GM12878 (cell line): ENCODE data around the gene SLAMF9. TPM values are rescaled to one million over a fixed set of nuclear protein-coding genes. Genes with fewer than 3 reads are reported as not detected.

Experiments
- ATAC-seq: fragments of 200-7000 bp; cut with Tn5 transposase; 3 replicates; pipeline ENCODE4 v1.9.1; 2020; ENCODE audit warnings: mild to moderate bottlenecking, moderate library complexity
- BruUV-seq: library from RNA; stranded (reverse); fragments of 400-500 nt; replicated peaks from 2 replicates; lab custom pipeline; 2021; lab: Mats Ljungman, UMichigan
- CTCF ChIA-PET: fragments of 300-600 bp; sonication (Branson Sonifier 250); formaldehyde crosslinking; extraction: SDS; loops from one replicate; lab custom pipeline; 2021; ENCODE audit warnings: inconsistent platforms; lab: Yijun Ruan, JAX
- POLR2A ChIA-PET: fragments of 350-600 bp; formaldehyde crosslinking; extraction: SDS; loops from one replicate; lab custom pipeline; 2021; ENCODE audit warnings: inconsistent platforms; lab: Charles Lee
- RAD21 ChIA-PET: fragments of 300-600 bp; sonication (Branson Sonifier 250); formaldehyde crosslinking; loops from one replicate; lab custom pipeline; 2023; ENCODE audit warnings: antibody characterized with exemption; ENCODE audit not compliant: unreplicated experiment; lab: Charles Lee
- SMC1A ChIA-PET: fragments of 300-600 bp; sonication (Branson Sonifier 250); formaldehyde crosslinking; loops from one replicate; lab custom pipeline; 2023; ENCODE audit not compliant: unreplicated experiment, uncharacterized antibody; lab: Charles Lee
- DNase-seq: peaks from one replicate; pipeline ENCODE4 v3.0.0-alpha.2; 2011; ENCODE audit warnings: low read depth, low spot score
- FAIRE-seq: peaks from 3 replicates; lab custom pipeline; 2011; peaks lifted over from hg19 to GRCh38; lab: Jason Lieb, UNC
- H2AFZ ChIP-seq: 2 replicates; pipeline ENCODE4 v1.6.0; 2011; ENCODE audit warnings: low read depth, low read length, control low read depth; ENCODE audit not compliant: control insufficient read depth
- H3K27ac ChIP-seq: 2 replicates; pipeline ENCODE4 v1.5.1; 2011; ENCODE audit warnings: control low read depth; ENCODE audit not compliant: control insufficient read depth, insufficient read depth
- H3K27me3 ChIP-seq, 2 experiments: replicated peaks in 1 of 2; 2 replicates each; pipeline versions ENCODE4 v1.6.0 to v1.6.1; 2011; ENCODE audit warnings: low read length in 1 of 2; ENCODE audit not compliant: control insufficient read depth in 2 of 2, insufficient read depth in 2 of 2
- H3K36me3 ChIP-seq, 2 experiments: 2 replicates each; pipeline ENCODE4 v1.5.1; 2011; ENCODE audit warnings: low read length in 1 of 2; ENCODE audit not compliant: control insufficient read depth in 2 of 2, insufficient read depth in 2 of 2
- H3K4me1 ChIP-seq: 2 replicates; pipeline ENCODE4 v1.6.1; 2011; ENCODE audit warnings: mild to moderate bottlenecking, low read length, moderate library complexity, mixed read lengths; ENCODE audit not compliant: control insufficient read depth, insufficient read depth
- H3K4me2 ChIP-seq: 2 replicates; pipeline ENCODE4 v1.6.0; 2011; ENCODE audit warnings: control low read depth; ENCODE audit not compliant: control insufficient read depth, insufficient read depth
- H3K4me3 ChIP-seq: fragments of 200-600 bp; sonication (generic); 2 replicates; pipeline ENCODE4 v1.5.1; 2016
- H3K79me2 ChIP-seq: 2 replicates; pipeline ENCODE4 v1.6.0; 2011; ENCODE audit warnings: low read length; ENCODE audit not compliant: control insufficient read depth, insufficient read depth
- H3K9ac ChIP-seq: 2 replicates; pipeline ENCODE4 v1.8.0; 2011; ENCODE audit warnings: low read length, control low read depth, mixed read lengths; ENCODE audit not compliant: control insufficient read depth, insufficient read depth
- H3K9me3 ChIP-seq: replicated peaks from 3 replicates; pipeline ENCODE4 v1.5.1; 2011; ENCODE audit warnings: mild to moderate bottlenecking, low read length; ENCODE audit not compliant: control insufficient read depth, insufficient read depth
- H4K20me1 ChIP-seq: 2 replicates; pipeline ENCODE4 v1.6.0; 2011; ENCODE audit not compliant: control insufficient read depth, insufficient read depth
- EED ChIP-seq: sonication (generic); IDR thresholded peaks from 2 replicates; pipeline ENCODE4 v1.6.1; 2016; ENCODE audit warnings: antibody characterized with exemption, low read depth
- EP300 ChIP-seq, 2 experiments: fragments of 150-350 bp in 1 of 2; IDR thresholded peaks; 2 replicates each; pipeline ENCODE4 v1.6.1; 2011 to 2012; ENCODE audit warnings: low read depth in 2 of 2, low read length in 2 of 2, borderline replicate concordance in 1 of 2, improper control_type of control experiment in 1 of 2, inconsistent platforms in 1 of 2; ENCODE audit not compliant: control insufficient read depth in 1 of 2
- FOXM1 ChIP-seq: IDR thresholded peaks from 2 replicates; pipeline ENCODE4 v1.6.1; 2012; ENCODE audit warnings: low read depth, mild to moderate bottlenecking, inconsistent platforms, low read length, moderate library complexity
- HCFC1 ChIP-seq: fragments of 150-350 bp; IDR thresholded peaks from 2 replicates; pipeline ENCODE4 v1.6.1; 2014; ENCODE audit warnings: low read length
- MXI1 ChIP-seq: fragments of 150-350 bp; IDR thresholded peaks from 2 replicates; pipeline ENCODE4 v1.6.1; 2011; ENCODE audit warnings: low read depth, mild to moderate bottlenecking, inconsistent platforms, low read length, improper control_type of control experiment
- MYB ChIP-seq: fragments of 150-350 bp; IDR thresholded peaks from 2 replicates; pipeline ENCODE4 v1.6.1; 2014; ENCODE audit warnings: mild to moderate bottlenecking, low read depth, low read length, borderline replicate concordance
- NR2C1 ChIP-seq: fragments of 450-650 bp; IDR thresholded peaks from 2 replicates; pipeline ENCODE4 v1.6.1; 2017; ENCODE audit warnings: antibody characterized with exemption, mild to moderate bottlenecking, moderate library complexity
- POLR2AphosphoS2 ChIP-seq: IDR thresholded peaks from 2 replicates; pipeline ENCODE4 v1.6.1; 2011; ENCODE audit warnings: low read depth, mild to moderate bottlenecking, low read length, improper control_type of control experiment, moderate library complexity
- SMAD5 ChIP-seq: IDR thresholded peaks from 2 replicates; pipeline ENCODE4 v1.6.1; 2016; ENCODE audit warnings: antibody characterized with exemption, low read depth
- SREBF2 ChIP-seq: IDR thresholded peaks from 2 replicates; pipeline ENCODE4 v1.6.1; 2012; ENCODE audit warnings: mild to moderate bottlenecking, low read length
- ZBED1 ChIP-seq: IDR thresholded peaks from 2 replicates; pipeline ENCODE4 v1.6.1; 2016; ENCODE audit warnings: borderline replicate concordance
- ZNF622 ChIP-seq: fragments of 450-650 bp; IDR thresholded peaks from 2 replicates; pipeline ENCODE4 v1.6.1; 2017; ENCODE audit warnings: mild to moderate bottlenecking, inconsistent platforms
- ZSCAN29 ChIP-seq: fragments of 450-650 bp; IDR thresholded peaks from 2 replicates; pipeline ENCODE4 v1.6.1; 2017; ENCODE audit warnings: mild to moderate bottlenecking, moderate library complexity
- ZZZ3 ChIP-seq: IDR thresholded peaks from 2 replicates; pipeline ENCODE4 v1.6.1; 2011; ENCODE audit warnings: low read depth; ENCODE audit not compliant: control insufficient read depth, insufficient read length
- WGBS: methylation state at CpG from one replicate; pipeline ENCODE4 v1.1.6; 2016; ENCODE audit warnings: low lambda C conversion rate; ENCODE audit not compliant: insufficient replicate concordance, insufficient coverage; ENCODE audit errors: missing lambda C conversion rate; 5-methylcytosine and 5-hydroxymethylcytosine counted together
- in situ Hi-C: fragments of 300-500 bp; cut with MboI; formaldehyde crosslinking; loops from 9 replicates; pipeline ENCODE4 v1.14.3; 2018; ENCODE audit warnings: mixed read lengths
- intact Hi-C: fragments of 100-400 bp; cut with micrococcal nuclease; formaldehyde crosslinking; loops from one replicate; pipeline ENCODE4 v1.14.2; 2022; ENCODE audit not compliant: unreplicated experiment
- polyA plus RNA-seq, 11 experiments: library from polyadenylated mRNA; depleted of rRNA in 4 of 11; unstranded in 6 of 11; stranded (reverse) in 5 of 11; fragments of >200 nt; fragmentation: Nextera tagmentation in 4 of 11; fragmentation: Illumina TruSeq in 1 of 11; extraction: Ambion mirVana in 4 of 11; extraction: Trizol in 1 of 11; gene quantifications; 1 replicate in 1 of 11; 2 replicates in 10 of 11; pipeline versions ENCODE4 v1.2.1 to v1.2.3, GENCODE V29; 2011 to 2016; ENCODE audit warnings: inconsistent platforms in 2 of 11, missing spikeins in 2 of 11, low read depth in 1 of 11
- total RNA-seq, 4 experiments: library from RNA; depleted of rRNA in 3 of 4; stranded (reverse); fragments of >200 nt in 3 of 4; fragmentation: Illumina TruSeq in 1 of 4; extraction: Trizol in 1 of 4; gene quantifications; 2 replicates each; pipeline versions ENCODE4 v1.2.1 to v1.2.3, GENCODE V29; 2013 to 2021
- TF ChIP-seq, protein P1 (sequence below): fragments of 450-650 bp; formaldehyde crosslinking; IDR thresholded peaks from 2 replicates; pipeline ENCODE4 v1.4.0; 2020; ENCODE audit warnings: mild to moderate bottlenecking, moderate library complexity
- TF ChIP-seq, protein P2 (sequence below): fragments of 450-650 bp; conservative IDR thresholded peaks from 2 replicates; pipeline ENCODE4 v1.6.1; 2017; ENCODE audit warnings: mild to moderate bottlenecking, moderate library complexity

Gene SLAMF9
- total and polyA plus RNA-seq, 10 of the 15 experiments (the other 5 are each of a cell fraction or from before 2014, with no cell fraction given): not detected

DNA sequence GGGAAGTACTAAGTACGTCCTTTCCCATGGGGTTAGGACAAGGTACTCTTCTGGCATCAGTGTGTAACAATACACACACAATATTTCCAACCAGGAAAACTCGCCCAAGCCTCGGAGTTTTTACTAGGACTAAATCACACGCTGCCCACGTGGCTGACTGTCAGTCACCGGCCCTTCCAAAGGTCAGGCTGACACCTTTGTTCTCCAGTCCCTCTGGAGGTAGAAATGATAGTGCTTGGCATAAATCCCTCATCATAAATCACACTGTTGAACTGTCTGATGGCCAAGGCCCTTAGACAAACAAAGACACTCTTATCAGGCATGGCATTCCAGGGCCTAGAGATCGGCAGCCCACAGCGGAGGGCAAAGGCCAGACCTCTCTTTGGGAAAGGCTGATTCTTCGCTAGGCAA is 16.9 kb upstream of the SLAMF9 start:
- Histone ChIP-seq H3K27ac (no peak overlapping the region), H3K4me1 (no peaks in the 10 kb centered on the region), H3K79me2 (no peaks in the 10 kb centered on the region), H3K4me3 (no peak overlapping the region), H3K27me3 (peaks cover 3 to 4% of the 10 kb centered on the region in 2 experiments; a peak in 3 of 4 replicates), H4K20me1 (no peaks in the 10 kb centered on the region), H3K4me2 (no peak overlapping the region), H3K9me3 (no peaks in the 10 kb centered on the region), H3K9ac (no peak overlapping the region), H3K36me3 (no peaks in the 10 kb centered on the region)
- RAD21 ChIA-PET: no interaction called here
- DNase-seq (no peak), ATAC-seq (no peak), FAIRE-seq (no peak)
- no TSS peak for BruUV-seq
- 25% methylated on average over 9 of the region's 9 CpGs for WGBS
- SMC1A ChIA-PET: no interaction called here
- CTCF ChIA-PET: no interaction called here
- POLR2A ChIA-PET: no interaction called here
- intact Hi-C loops: no loop called here
- TF ChIP-seq SMAD5 (no peak), EP300 (IDR thresholded peaks at IDR 0.05; ENCODE audit: borderline replicate concordance in 1 of 2, control insufficient read depth in 1 of 2, low read depth in 2 of 2, low read length in 2 of 2) (no peak), EED (no peak), SREBF2 (no peak), ZSCAN29 (no peak), FOXM1 (no peak), ZNF622 (no peak), MYB (no peak), ZZZ3 (no peak), ZBED1 (no peak), NR2C1 (no peak), MXI1 (no peak), HCFC1 (no peak), POLR2AphosphoS2 (no peak)
- TF ChIP-seq, protein P1, sequence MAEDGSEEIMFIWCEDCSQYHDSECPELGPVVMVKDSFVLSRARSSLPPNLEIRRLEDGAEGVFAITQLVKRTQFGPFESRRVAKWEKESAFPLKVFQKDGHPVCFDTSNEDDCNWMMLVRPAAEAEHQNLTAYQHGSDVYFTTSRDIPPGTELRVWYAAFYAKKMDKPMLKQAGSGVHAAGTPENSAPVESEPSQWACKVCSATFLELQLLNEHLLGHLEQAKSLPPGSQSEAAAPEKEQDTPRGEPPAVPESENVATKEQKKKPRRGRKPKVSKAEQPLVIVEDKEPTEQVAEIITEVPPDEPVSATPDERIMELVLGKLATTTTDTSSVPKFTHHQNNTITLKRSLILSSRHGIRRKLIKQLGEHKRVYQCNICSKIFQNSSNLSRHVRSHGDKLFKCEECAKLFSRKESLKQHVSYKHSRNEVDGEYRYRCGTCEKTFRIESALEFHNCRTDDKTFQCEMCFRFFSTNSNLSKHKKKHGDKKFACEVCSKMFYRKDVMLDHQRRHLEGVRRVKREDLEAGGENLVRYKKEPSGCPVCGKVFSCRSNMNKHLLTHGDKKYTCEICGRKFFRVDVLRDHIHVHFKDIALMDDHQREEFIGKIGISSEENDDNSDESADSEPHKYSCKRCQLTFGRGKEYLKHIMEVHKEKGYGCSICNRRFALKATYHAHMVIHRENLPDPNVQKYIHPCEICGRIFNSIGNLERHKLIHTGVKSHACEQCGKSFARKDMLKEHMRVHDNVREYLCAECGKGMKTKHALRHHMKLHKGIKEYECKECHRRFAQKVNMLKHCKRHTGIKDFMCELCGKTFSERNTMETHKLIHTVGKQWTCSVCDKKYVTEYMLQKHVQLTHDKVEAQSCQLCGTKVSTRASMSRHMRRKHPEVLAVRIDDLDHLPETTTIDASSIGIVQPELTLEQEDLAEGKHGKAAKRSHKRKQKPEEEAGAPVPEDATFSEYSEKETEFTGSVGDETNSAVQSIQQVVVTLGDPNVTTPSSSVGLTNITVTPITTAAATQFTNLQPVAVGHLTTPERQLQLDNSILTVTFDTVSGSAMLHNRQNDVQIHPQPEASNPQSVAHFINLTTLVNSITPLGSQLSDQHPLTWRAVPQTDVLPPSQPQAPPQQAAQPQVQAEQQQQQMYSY (CRISPR knock-in tag): no peak
- TF ChIP-seq, protein P2, sequence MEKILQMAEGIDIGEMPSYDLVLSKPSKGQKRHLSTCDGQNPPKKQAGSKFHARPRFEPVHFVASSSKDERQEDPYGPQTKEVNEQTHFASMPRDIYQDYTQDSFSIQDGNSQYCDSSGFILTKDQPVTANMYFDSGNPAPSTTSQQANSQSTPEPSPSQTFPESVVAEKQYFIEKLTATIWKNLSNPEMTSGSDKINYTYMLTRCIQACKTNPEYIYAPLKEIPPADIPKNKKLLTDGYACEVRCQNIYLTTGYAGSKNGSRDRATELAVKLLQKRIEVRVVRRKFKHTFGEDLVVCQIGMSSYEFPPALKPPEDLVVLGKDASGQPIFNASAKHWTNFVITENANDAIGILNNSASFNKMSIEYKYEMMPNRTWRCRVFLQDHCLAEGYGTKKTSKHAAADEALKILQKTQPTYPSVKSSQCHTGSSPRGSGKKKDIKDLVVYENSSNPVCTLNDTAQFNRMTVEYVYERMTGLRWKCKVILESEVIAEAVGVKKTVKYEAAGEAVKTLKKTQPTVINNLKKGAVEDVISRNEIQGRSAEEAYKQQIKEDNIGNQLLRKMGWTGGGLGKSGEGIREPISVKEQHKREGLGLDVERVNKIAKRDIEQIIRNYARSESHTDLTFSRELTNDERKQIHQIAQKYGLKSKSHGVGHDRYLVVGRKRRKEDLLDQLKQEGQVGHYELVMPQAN: no peak
- TF ChIP-seq, all 136 proteins: peak for 0
- H2AFZ ChIP-seq: no peak overlapping the region
- in situ Hi-C loops: no loop called here
